Measurements from ENCODE around the gene PTCSC3. TPM values are rescaled to one million over a fixed set of nuclear protein-coding genes. Genes with fewer than 3 reads are reported as not detected.
"Not testable (repeated sequence)": the region's sequence is repeated elsewhere in the genome, so short reads cannot be mapped to it uniquely, and the experiment has no call there.

Gene PTCSC3
- total RNA-seq, 1 donor from 2014 or later, result not detected

GRCh38 chr14:36174767-36175424, 1.6 kb downstream of the PTCSC3 start:
- intact Hi-C loops (cut with micrococcal nuclease), result no loop called here

DNA sequence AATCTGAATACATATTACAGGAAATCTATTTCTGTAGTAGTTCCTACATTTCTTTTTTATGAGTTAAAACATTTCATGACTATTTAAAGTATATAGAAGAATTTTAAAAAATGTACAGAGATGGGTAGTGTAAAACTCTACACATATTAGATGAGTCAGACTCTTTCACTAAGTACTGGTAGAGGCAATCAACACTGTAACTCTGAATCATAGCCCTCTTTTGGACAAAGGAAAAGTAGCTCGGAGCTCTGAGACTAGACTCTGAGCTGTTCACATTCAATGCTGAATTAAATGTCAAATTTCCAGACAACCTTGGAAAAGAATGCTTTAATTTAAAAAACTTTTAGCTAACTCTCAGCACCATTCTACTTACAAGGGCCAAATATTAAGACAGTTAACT, 3.4 kb downstream of the PTCSC3 start:
- intact Hi-C loops (cut with micrococcal nuclease), result no loop called here

- intact Hi-C loops (cut with micrococcal nuclease), result no loop called here
Observed at GRCh38 chr14:36171607-36172006, 4.9 kb downstream of the PTCSC3 start.

DNA sequence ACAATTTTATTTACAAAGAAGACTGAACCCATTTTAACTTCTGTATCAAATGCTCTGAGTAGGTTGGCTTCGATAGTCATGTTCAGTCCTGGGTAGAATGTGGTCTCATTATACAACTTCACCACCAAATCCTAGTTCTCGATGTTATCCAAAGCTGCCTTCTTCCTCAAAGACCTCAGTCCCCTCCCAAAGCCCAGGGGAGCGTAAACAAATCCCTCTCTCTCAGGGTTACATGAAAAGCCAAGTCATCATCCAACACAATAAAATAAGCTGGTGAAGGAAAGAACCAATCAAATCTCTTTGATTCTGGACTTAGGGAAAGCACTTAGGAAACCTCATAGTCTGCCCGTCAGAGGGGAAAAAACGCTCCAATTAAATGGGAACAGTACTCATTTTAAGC, 9.1 kb downstream of the PTCSC3 start:
- intact Hi-C loops (cut with micrococcal nuclease), result no loop called here

- intact Hi-C loops (cut with micrococcal nuclease), result no loop called here
Observed at GRCh38 chr14:36163451-36163850, 13.1 kb downstream of the PTCSC3 start.

DNA sequence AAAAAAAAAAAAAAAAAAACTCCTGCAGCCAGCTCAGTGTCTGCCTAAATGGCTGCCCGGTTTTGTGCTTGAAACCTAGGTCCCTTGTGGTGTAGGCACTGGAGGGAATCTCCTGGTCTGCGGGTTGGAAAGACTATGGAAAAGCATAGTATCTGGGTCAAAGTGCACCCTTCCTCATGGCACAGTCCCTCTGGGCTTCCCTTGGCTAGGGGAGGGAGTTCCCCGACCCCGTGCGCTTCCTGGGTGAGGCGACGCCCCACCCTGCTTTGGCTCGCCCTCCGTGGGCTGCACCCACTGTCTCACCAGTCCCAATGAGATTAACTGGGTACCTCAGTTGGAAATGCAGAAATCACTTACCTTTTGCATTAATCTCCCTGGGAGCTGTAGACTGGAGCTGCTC, 14.3 kb downstream of the PTCSC3 start:
- intact Hi-C loops (cut with micrococcal nuclease), result no loop called here

GRCh38 chr14:36161776-36162175, 14.7 kb downstream of the PTCSC3 start:
- intact Hi-C loops (cut with micrococcal nuclease), result no loop called here

- intact Hi-C loops (cut with micrococcal nuclease), result no loop called here
Observed at GRCh38 chr14:36151335-36151734, 25.2 kb downstream of the PTCSC3 start.

- intact Hi-C loops (cut with micrococcal nuclease), result no loop called here
Observed at GRCh38 chr14:36134038-36134437, 42.5 kb downstream of the PTCSC3 start.

DNA sequence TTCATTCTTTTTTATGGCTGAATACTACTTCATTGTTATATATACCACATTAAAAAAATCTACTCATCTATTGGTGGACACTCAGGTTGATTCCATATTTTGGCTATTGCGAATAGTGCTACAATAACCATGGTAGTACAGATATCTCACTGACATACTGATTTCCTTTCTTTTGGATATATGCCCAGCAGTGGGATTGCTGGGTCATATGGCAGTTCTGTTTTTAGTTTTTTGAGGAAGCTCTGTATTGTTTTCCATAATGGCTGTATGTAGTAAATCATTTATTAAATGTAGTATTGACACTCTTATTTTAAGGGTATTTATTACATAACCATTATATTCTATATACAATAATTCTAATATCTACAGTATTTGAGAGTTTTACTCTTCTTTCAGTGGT, 43.7 kb downstream of the PTCSC3 start:
- intact Hi-C loops (cut with micrococcal nuclease), result no loop called here

DNA sequence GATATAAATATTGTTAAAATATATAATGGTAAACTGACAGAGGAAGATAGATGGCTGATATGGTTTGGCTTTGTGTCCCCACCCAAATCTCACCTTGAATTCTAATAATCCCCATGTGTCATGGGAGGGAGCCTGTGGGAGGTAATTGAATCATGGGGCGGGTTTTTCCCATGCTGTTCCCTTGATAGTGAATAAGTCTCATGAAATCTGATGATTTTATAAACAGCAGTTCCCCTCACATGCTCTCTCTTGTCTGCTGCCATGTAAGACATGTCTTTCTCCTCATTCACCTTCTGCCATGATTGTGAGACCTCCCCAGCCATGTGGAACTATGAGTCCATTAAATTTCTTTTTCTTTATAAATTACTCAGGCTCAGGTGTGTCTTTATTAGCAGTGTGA, 46.3 kb downstream of the PTCSC3 start:
- intact Hi-C loops (cut with micrococcal nuclease), result no loop called here

DNA sequence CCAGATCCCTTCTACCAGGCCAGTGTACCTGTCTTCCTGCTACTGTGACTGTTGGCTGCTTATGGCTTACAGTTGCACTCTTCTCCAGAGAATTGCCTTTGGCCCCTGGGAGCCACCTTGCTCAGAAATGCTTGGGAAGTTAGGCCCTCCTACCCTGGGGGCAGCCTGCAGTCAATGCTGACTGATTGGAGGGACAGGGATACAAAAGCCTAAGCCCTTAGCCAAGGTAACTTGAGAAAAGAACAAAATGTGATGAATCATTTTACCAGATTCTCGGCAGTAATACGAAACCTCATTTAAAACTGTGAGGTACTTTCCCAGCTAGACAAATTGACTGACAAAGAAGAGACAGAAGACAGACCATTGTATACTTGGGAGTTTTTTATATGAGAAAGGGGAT, 47.3 kb downstream of the PTCSC3 start:
- intact Hi-C loops (cut with micrococcal nuclease), result no loop called here

DNA sequence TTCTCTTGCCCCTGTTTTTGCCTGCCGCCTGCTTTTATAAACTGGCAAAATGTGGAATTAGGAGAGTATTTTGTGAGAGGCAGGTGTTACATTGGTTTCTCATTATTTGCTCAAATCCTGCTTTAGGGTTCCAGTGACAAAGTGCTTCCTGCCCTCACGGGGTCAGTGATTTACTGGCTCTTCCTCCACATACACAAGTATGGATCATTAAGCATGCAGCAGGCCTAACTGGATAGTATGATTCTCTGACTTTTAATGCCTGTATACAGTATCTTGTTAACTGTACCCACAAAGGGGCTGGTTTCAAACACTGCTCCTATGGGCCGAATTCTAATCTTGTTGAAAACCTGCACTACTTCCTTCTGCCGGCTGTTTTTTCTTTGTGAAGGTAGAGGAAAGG, 63.2 kb downstream of the PTCSC3 start:
- intact Hi-C loops (cut with micrococcal nuclease), result no loop called here

DNA sequence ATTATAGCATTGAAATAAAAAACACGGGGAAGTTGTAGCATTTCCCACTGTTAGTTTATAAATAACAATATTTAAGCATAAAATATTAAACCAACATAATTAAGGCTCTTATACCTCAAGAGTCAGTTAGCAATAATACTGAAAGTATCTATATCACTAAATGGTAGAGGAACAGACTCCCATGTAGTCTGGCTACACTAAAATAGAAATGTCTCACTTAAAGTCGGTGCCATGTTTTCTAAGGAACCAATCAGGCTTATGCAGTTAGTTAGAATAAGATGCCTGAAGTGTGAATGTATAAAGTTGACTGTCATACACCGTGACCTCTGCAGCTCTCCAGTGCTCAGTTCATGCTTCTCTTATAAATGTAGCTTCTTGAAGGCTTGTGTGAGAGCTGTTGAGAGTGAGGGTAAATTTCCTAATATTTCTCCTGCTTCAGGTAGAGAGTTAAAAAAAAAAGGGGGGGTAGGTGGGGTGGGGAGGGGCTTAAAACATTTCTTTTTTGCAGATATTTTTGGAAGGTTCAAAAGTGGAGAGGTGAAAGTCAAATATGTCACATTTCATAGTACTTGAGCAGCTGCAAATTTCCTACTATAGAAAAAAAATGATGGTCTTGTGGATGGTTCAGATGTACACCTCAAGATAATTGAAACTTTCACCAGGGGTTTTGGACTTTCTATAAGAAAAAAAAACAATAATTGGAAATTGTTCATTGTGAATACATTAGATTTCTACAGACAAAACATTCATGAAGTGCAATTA, 64.5 kb downstream of the PTCSC3 start:
- intact Hi-C loops (cut with micrococcal nuclease), result no loop called here

GRCh38 chr14:36105401-36105800, 71.1 kb downstream of the PTCSC3 start:
- intact Hi-C loops (cut with micrococcal nuclease), result no loop called here

DNA sequence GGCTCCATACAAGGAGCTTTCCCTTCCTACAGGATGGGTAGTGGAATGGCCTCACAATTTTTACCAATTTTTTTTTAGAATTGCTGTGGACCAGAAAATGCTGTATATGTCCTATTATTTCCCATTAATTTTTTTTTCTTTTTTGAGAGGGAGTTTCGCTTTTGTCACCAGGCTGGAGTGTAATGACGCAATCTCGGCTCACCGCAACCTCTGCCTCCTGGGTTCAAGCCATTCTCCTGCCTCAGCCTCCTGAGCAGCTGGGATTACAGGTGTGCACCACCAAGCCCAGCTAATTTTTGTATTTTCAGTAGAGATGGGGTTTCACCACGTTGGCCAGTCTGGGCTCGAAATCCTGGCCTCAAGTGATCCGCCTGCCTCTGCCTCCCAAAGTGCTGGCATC, 72.3 kb downstream of the PTCSC3 start:
- intact Hi-C loops (cut with micrococcal nuclease), result not testable (repeated sequence)

- intact Hi-C loops (cut with micrococcal nuclease), result no loop called here
Observed at GRCh38 chr14:36099619-36100018, 76.9 kb downstream of the PTCSC3 start.

- intact Hi-C loops (cut with micrococcal nuclease), result no loop called here
Observed at GRCh38 chr14:36097356-36097755, 79.2 kb downstream of the PTCSC3 start.

GRCh38 chr14:36096090-36096489, 80.4 kb downstream of the PTCSC3 start:
- intact Hi-C loops (cut with micrococcal nuclease), result no loop called here

- intact Hi-C loops (cut with micrococcal nuclease), result no loop called here
Observed at GRCh38 chr14:36094963-36095362, 81.6 kb downstream of the PTCSC3 start.

DNA sequence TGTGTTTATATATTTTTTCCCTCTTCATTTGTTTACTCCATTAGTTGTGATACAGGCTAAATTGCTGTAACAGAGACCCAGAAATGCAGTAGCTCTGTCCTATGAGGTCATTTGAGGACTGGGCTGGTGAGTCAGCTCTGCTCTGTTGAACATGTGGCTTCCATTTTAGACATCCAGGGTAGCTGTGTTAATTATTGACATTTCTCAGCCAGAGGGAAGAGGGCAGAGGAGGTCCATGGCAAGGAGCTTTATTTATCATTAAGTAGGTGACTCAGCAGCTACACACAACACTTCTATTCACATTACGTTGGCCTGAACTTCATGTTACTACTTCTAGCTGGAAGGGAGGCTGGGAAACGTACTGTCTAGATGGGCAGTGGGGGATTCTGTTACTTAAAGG, 85.4 kb downstream of the PTCSC3 start:
- intact Hi-C loops (cut with micrococcal nuclease), result no loop called here

DNA sequence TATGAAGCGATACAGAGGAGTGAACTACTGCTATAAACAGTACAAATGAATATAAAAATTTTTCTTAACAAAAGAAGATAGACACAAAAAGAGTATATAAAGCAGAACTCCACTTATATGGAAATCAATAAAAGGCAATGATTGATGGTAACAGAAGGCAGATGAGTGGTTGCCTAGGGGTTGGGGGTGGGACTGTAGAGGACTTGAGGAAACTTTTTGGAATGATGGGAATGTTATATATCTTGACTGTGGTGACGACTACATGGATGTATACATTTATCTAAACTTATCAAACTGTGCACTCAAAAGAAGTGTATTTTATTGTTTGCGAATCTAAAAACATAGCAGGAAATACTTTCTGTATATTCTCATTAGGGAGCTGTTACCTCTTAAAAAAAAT, 89.1 kb downstream of the PTCSC3 start:
- intact Hi-C loops (cut with micrococcal nuclease), result no loop called here
